Breast epithelium (tissue), 4 donors: Measurements from ENCODE around the gene OR11A1. TPM values are rescaled to one million over a fixed set of nuclear protein-coding genes. Genes with fewer than 3 reads are reported as not detected.

Source experiments
- DNase-seq, 2 donors: peaks; one replicate each; pipeline ENCODE4 v3.0.0-alpha.2; 2019; ENCODE audit warnings: low spot score in 2 of 2
- H3K27ac ChIP-seq, 2 donors: fragments of 200-600 bp; sonication (generic) in 1 of 2; one replicate each; pipeline ENCODE4 v1.5.1; 2016 to 2019; ENCODE audit warnings: mild to moderate bottlenecking in 1 of 2
- H3K27me3 ChIP-seq, 2 donors: fragments of 200-600 bp; sonication (generic) in 1 of 2; one replicate each; pipeline versions ENCODE4 v1.5.1 to v1.6.0; 2017 to 2019; ENCODE audit warnings: control low read depth in 1 of 2, mild to moderate bottlenecking in 1 of 2
- H3K36me3 ChIP-seq: fragments of 200-600 bp; one replicate; pipeline ENCODE4 v1.5.1; 2019
- H3K4me1 ChIP-seq, 2 donors: fragments of 200-600 bp; sonication (generic); one replicate each; pipeline ENCODE4 v1.5.1; 2016 to 2019; ENCODE audit warnings: control low read depth in 1 of 2
- H3K4me3 ChIP-seq, 3 donors: fragments of 200-600 bp; sonication (generic); 1 replicate in 2 of 3; 2 replicates in 1 of 3; pipeline ENCODE4 v1.5.1; 2016 to 2019; ENCODE audit warnings: mild to moderate bottlenecking in 3 of 3, moderate library complexity in 2 of 3
- H3K9me3 ChIP-seq, 2 donors: fragments of 200-600 bp; sonication (generic) in 1 of 2; one replicate each; pipeline ENCODE4 v1.5.1; 2016 to 2019; ENCODE audit warnings: control low read depth in 1 of 2
- CTCF ChIP-seq, 3 donors: fragments of 450-650 bp; IDR thresholded peaks; one replicate each; pipeline ENCODE4 v1.5.1; 2016 to 2017; ENCODE audit warnings: antibody characterized with exemption in 3 of 3, mild to moderate bottlenecking in 3 of 3, moderate library complexity in 3 of 3
- POLR2A ChIP-seq: fragments of 450-650 bp; IDR thresholded peaks from one replicate; pipeline ENCODE4 v1.6.1; 2016; ENCODE audit warnings: antibody characterized with exemption, mild to moderate bottlenecking, moderate library complexity
- POLR2AphosphoS5 ChIP-seq, 3 donors: sonication (generic); formaldehyde crosslinking; IDR thresholded peaks; one replicate each; pipeline ENCODE4 v1.6.1; 2017; ENCODE audit warnings: antibody characterized with exemption in 3 of 3
- intact Hi-C: fragments of 100-400 bp; cut with DNase I; formaldehyde crosslinking; loops from one replicate; pipeline ENCODE4 v1.15.1; 2023; ENCODE audit warnings: low total_unique reads
- total RNA-seq, 3 donors: library from RNA; depleted of rRNA; stranded (reverse); fragments of >200 nt; gene quantifications; one replicate each; pipeline ENCODE4 v1.1.0, GENCODE V29; 2016

OR11A1 gene
- total RNA-seq, 3 donors from 2014 or later: not detected

- no peak overlapping the region for H3K27ac ChIP-seq
- peaks cover 0 to 5% of the 10 kb centered on the region in 2 donors for H3K9me3 ChIP-seq
- H3K4me3 ChIP-seq: no peak overlapping the region
- H3K4me1 ChIP-seq: no peaks in the 10 kb centered on the region
- H3K27me3 ChIP-seq: no peaks in the 10 kb centered on the region
- TF ChIP-seq CTCF (IDR thresholded peaks at IDR 0.05) (no peak), POLR2AphosphoS5 (IDR thresholded peaks at IDR 0.05) (no peak), POLR2A (no peak)
- no peaks in the 10 kb centered on the region for H3K36me3 ChIP-seq
- no peak for DNase-seq
- intact Hi-C loops: no loop called here
These were observed 21.1 kb upstream of the OR11A1 start for GRCh38 chr6:29477923-29478450.

GRCh38 chr6:29474996-29475395 is 18.1 kb upstream of the OR11A1 start:
- H3K36me3 ChIP-seq: no peaks in the 10 kb centered on the region
- no peak for DNase-seq
- TF ChIP-seq POLR2A: no peak
- TF ChIP-seq POLR2AphosphoS5 (IDR thresholded peaks at IDR 0.05): no peak
- no peak for TF ChIP-seq CTCF (IDR thresholded peaks at IDR 0.05)
- no peak overlapping the region for H3K27ac ChIP-seq
- no peaks in the 10 kb centered on the region for H3K4me1 ChIP-seq
- no peaks in the 10 kb centered on the region for H3K27me3 ChIP-seq
- H3K4me3 ChIP-seq: no peak overlapping the region
- intact Hi-C loops: no loop called here
- no peaks in the 10 kb centered on the region for H3K9me3 ChIP-seq

- Histone ChIP-seq H3K36me3 (no peaks in the 10 kb centered on the region), H3K9me3 (no peaks in the 10 kb centered on the region), H3K27ac (no peak overlapping the region), H3K4me3 (no peak overlapping the region), H3K27me3 (peaks cover 0 to 2% of the 10 kb centered on the region in 2 donors), H3K4me1 (no peaks in the 10 kb centered on the region)
- no peak for DNase-seq
- TF ChIP-seq POLR2A (no peak), POLR2AphosphoS5 (IDR thresholded peaks at IDR 0.05) (no peak), CTCF (IDR thresholded peaks at IDR 0.05) (no peak)
- intact Hi-C loops: no loop called here
These were observed 9.4 kb upstream of the OR11A1 start for GRCh38 chr6:29466241-29466640.

GRCh38 chr6:29465801-29466200 is 8.9 kb upstream of the OR11A1 start:
- no peak for TF ChIP-seq POLR2AphosphoS5 (IDR thresholded peaks at IDR 0.05)
- TF ChIP-seq POLR2A: no peak
- TF ChIP-seq CTCF (IDR thresholded peaks at IDR 0.05): no peak
- intact Hi-C loops: no loop called here
- H3K4me3 ChIP-seq: no peak overlapping the region
- no peaks in the 10 kb centered on the region for H3K36me3 ChIP-seq
- no peaks in the 10 kb centered on the region for H3K4me1 ChIP-seq
- H3K27ac ChIP-seq: no peak overlapping the region
- no peak for DNase-seq
- peaks cover 0 to 2% of the 10 kb centered on the region in 2 donors for H3K27me3 ChIP-seq
- H3K9me3 ChIP-seq: no peaks in the 10 kb centered on the region

- Histone ChIP-seq H3K27ac (no peak overlapping the region), H3K4me3 (no peak overlapping the region), H3K9me3 (no peaks in the 10 kb centered on the region), H3K4me1 (no peaks in the 10 kb centered on the region), H3K27me3 (peaks cover 0 to 2% of the 10 kb centered on the region in 2 donors), H3K36me3 (no peaks in the 10 kb centered on the region)
- no peak for DNase-seq
- intact Hi-C loops: no loop called here
- no peak for TF ChIP-seq CTCF (IDR thresholded peaks at IDR 0.05)
- TF ChIP-seq POLR2A: no peak
- no peak for TF ChIP-seq POLR2AphosphoS5 (IDR thresholded peaks at IDR 0.05)
These were observed 8.4 kb upstream of the OR11A1 start for GRCh38 chr6:29465279-29465678.
